Dermis microvascular lymphatic vessel endothelial cell (primary cell): ENCODE measurements around the gene OR8S1. TPM values are rescaled to one million over a fixed set of nuclear protein-coding genes. Genes with fewer than 3 reads are reported as not detected.
A peak's percentile ranks its signal among the peaks of the same experiment; 100 is the strongest.
"Not testable (repeated sequence)": the region's sequence is repeated elsewhere in the genome, so short reads cannot be mapped to it uniquely, and the experiment has no call there.

ENCODE experiments used
- DNase-seq, 2 donors: peaks; one replicate each; pipeline versions ENCODE4 v3.0.0 to v3.0.0-alpha.2; 2010; ENCODE audit warnings: low read depth in 2 of 2
- total RNA-seq: library from RNA; depleted of rRNA; stranded (reverse); fragments of >200 nt; gene quantifications from 2 replicates; pipeline ENCODE4 v1.2.1, GENCODE V29; 2014

The OR8S1 gene, protein sequence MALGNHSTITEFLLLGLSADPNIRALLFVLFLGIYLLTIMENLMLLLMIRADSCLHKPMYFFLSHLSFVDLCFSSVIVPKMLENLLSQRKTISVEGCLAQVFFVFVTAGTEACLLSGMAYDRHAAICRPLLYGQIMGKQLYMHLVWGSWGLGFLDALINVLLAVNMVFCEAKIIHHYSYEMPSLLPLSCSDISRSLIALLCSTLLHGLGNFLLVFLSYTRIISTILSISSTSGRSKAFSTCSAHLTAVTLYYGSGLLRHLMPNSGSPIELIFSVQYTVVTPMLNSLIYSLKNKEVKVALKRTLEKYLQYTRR
- not detected in 2 replicates for total RNA-seq

DNA sequence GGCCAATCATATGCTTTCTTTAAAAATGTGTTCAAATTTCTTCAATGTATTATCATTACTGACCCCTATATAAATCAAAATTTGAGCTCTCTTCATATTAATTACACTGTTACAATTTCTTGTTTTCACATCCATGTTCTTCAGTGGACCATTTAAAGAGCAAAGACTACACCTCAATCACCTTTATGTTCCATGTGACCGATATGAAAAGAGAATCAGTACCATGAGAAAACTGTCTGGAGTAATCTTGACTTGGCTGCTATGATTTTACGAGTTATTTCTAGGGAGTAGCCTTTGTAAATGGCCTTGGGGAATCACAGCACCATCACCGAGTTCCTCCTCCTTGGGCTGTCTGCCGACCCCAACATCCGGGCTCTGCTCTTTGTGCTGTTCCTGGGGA lies at the start of gene OR8S1:
Gene OR8S1 (plus strand): TSS at position 301 of the 400 bp plus-strand sequence. CDS start 0 bp downstream, at position 301.
- DNase-seq: no peak

DNA sequence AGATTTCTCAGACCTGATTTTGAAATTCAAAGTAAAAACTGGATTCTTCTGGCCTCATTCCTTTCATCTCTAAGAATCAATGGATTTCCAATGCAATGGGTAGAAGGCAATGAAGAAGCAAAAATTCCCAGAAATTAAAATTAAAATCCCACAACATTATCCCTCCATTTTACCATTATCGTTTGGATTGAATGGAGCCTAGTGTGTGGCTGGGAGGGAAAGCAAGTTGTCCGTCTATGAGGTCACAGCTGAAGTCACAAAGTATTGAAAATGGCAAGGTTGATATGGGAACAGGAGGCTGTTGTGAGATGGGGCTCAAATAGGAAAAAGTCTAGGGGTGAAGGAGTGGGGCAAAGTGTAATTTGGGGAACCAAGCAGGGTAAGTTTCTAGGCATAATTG lies 43.2 kb upstream of the OR8S1 start, which contains the start of gene C12orf54:
Gene C12orf54 (plus strand): TSS at position 301 of the 400 bp plus-strand sequence. CDS start 799 bp downstream, outside the sequence.
- DNase-seq: no peak

DNA sequence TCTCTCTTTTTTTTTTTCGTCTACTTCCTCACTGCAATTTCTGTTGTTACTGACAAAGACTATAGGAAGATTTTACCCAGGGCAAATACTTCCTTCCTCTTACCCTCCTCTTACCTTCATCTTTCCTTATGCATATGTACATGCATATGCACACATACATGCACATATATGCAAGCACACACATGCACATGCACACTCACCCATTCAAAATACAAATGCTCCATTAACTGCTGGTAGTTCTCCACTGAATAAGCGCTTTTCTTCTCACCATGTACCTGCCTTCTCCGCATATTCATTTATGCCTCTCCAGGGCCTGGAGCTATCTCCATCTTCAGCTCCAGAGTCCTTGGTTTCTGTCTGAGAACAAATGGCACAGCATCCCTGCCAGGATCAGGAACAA lies 42.5 kb upstream of the OR8S1 start:
- DNase-seq: no peak

DNA sequence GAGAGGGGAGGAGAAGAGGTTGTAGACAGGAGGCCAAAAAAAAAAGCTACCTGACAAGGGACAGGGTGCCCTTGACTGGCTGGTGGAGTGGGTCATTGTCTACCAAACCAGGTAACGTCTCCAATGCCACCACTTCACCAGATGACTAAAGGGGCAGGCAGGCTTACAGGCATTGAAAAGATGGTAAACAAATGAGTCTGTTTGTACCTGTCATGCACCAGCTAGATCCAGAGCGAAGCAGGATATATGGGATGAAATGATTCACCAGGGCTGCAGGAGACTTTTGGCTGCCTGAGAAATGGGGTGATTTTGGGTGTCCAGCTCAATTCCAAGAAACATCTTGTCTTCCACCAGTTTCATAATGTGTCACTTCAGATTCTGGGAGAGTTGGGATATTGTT lies 39.2 kb upstream of the OR8S1 start:
- no peak for DNase-seq

DNA sequence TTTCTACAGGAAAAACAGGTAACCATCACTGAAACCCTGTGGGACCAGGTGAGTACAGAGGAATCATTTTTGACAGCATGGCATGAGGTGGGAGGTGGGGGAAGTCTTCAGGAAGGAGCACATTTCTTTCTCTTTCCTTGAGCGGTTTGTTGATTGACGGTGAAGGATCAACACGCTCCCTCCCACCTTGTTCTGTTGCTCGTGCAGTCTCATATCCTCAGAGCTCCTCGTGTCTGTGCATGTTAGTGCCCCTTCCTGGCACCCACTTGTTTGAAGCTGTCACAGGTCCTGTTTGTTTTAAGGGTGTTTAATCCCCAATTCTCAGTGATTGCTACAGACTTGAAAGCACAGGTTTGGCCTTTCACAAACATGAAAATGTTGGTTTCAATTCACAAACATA lies 38.8 kb upstream of the OR8S1 start:
- no peak for DNase-seq

DNA sequence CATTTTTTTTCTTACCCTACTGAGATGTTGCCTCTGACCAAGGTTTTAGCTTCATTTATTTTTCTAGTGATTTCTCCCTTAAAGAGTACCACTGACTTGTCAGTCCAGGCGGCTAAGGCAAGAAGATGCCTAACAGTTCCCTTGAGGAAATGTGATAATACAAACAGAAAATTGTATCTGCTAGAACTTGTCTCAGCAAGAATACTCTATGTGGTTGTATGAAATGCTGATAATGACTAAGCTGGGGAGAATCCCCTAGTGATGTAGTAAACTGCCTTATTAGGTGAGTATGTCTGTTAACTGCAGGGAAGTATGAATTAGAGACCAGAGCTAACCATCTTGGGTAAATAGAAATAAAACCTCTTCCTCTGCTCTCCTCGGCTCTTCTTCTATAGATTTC lies 36.4 kb upstream of the OR8S1 start:
- DNase-seq: no peak

DNA sequence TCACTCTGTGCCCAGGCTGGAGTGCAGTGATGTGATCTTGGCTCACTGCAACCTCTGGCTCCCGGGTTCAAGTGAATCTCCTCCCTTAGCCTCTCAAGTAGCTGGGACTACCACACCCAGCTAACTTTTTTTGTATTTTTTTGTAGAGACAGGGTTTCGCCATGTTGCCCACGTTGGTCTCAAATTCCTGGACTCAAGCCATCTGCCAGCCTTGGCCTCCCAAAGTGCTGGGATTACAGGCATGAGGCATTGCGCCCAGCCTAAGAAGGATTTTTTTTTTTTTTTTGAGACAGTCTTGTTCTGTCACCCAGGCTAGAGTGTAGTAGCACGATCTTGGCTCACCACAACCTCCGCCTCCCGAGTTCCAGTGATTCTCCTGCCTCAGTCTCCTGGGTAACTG lies 36.0 kb upstream of the OR8S1 start:
- not testable (repeated sequence) for DNase-seq

DNA sequence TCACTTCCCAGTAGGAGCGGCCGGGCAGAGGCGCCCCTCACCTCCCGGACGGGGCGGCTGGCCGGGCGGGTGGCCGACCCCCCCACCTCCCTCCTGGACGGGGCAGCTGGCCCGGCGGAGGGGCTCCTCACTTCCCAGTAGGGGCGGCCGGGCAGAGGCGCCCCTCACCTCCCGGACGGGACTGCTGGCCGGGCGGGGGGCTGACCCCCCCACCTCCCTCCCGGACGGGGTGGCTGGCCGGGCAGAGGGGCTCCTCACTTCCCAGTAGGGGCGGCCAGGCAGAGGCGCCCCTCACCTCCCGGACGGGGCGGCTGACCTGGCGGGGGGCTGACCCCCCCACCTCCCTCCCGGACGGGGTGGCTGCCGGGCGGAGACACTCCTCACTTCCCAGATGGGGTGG lies 25.2 kb upstream of the OR8S1 start:
- not testable (repeated sequence) for DNase-seq

DNA sequence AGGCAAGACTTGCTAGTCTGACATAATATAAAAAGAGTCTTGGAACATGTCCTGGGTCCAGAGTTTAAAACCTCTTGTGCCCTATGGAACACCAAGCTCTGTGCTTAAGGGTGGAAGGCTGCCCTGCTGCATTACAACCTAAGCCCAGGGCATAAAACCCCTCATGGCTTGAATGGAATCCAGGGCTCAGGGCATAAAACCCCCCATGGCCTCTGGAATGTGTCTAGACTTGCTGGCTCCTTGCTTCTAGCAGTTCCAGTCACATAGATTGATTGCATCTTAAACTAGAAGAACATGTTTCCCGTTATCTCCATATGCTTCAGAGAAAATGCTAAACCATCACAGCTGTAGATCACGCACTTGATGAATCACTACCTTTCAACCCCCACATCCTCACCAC lies 18.6 kb upstream of the OR8S1 start:
- not testable (repeated sequence) for DNase-seq

DNA sequence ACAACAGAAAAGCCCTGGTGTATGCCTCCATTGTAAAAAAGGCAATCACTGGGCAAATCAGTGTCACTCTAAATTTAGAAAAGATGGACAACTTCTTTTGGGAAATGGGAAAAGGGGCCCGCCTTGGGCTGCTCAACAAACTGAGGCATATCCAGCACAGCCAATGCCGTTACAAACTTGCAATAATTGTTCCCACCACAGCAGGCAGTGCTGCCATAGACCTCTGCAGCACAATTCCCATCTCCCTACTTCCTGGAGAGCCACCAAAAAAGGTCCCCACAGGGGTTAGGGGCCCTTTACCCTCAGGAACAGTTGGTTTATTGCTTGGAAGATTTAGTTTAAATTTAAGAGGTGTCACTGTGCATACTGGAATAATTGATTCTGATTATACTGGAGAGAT lies 16.4 kb upstream of the OR8S1 start:
- DNase-seq: no peak

DNA sequence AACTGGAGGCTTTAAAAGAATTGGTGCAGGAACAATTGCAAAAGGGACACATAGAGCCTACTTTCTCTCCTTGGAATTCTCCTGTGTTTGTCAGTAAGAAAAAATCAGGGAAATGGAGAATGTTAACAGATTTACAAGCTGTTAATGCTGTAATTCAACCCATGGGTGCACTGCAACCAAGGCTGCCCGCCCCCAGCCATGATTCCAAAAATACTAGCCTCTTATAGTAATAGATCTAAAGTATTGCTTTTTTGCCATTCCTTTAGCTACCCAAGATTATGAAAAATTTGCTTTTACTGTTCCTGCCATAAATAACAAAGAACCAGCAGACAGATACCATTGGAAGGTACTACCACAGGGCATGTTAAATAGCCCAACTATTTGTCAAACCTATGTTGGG lies 15.3 kb upstream of the OR8S1 start:
- DNase-seq: no peak

DNA sequence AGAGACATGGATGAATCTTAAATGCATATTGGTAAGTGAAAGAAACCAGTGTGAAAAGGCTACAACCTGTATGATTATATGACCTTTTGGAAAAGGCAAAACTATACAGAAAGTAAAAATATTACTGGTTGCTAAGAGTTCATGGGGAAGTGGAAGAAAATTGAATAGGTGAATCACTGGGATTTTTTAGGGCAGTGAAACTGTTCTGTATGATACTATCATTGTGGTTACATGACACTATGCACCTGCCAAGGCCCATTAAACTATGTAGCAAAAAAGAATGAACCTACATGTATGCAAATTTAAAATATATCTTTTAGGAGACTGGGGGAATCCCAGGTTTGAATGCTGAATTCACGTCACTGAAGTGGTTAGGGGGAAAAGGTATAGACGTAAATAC lies 12.6 kb upstream of the OR8S1 start:
- DNase-seq: no peak

DNA sequence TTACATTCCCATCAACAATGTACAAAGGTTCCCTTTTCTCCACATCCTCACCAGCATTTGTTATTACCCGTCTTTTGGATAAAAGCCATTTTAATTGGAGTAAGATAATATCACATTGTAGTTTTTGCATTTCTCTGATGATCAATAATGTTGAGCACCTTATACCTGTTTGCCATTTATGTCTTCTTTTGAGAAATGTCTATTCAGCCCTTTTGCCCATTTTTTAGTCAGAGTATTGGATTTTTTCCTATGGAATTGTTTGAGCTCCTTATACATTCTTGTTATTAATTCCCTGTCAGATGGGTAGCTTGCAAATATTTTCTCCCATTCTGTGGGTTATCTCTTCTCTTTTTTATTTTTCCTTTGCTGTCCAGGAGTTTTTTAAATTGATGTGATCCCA lies 10.7 kb upstream of the OR8S1 start:
- DNase-seq: no peak

DNA sequence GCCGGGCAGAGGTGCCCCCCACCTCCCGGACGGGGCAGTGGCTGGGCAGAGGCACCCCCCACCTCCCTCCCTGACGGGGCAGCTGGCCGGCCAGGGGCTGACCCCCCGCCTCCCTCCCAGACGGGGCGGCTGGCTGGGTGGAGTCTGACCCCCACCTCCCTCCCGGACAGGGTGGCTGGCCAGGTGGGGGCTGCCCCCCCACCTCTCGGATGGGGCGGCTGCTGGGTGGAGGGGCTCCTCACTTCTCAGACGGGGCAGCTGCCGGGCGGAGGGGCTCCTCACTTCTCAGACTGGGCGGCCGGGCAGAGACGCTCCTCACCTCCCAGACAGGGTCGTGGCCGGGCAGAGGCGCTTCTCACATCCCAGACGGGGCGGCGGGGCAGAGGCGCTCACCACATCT lies 5.1 kb upstream of the OR8S1 start:
- not testable (repeated sequence) for DNase-seq

DNA sequence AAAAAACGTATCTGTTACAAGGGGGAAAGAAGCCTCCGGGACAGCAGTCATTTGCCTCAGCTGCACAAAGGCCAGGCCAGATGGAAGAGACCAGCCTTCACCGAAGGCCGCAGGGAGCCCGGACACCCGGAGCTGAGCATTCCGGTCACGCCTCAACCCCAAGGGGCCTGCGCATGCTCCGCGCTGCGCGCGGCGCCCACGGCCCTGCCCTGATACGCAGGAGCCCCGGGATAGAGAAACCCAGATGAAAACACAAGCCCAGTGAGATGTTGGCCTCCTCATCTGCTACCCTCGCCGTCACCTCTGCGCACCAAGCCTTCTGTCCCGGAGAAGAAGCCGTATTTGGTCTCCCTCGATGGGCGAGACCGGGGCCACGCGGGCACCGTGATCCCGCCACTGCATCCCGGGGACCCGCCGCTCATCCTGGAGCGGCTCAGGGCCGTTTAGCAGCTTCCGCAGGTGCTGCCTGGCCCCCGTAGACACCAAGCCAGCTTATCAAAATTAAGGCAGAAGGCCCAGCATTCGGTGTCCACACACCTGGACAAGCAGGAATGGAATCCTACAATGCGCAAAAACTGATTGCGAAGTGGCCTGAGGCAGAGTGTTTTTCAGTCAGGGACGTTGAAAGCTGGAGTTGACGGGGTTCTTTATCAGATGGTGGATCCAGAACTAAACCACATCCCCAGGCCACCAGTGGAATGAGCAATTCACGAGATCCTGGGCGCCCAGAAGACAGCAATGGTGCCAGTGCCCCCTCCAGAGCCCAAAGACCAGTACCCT lies 2.6 kb downstream of the OR8S1 start:
- no peak for DNase-seq

DNA sequence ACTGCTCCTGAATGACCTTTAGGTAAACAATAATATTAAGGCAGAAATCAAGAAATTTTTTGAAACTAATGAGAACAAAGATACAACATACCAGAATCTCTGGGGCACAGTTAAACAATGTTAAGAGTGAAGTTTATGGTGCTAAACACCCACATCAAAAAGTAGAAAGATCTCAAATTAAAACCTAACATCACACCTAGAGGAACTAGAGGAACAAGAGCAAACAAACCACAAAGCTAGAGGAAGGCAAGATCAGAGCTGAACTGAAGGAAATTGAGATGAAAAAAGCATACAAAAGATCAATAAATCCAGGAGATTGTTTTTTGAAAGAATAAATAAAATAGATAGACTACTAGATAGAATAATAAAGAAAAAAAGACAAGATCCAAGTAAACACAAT lies 7.2 kb downstream of the OR8S1 start:
- no peak for DNase-seq

DNA sequence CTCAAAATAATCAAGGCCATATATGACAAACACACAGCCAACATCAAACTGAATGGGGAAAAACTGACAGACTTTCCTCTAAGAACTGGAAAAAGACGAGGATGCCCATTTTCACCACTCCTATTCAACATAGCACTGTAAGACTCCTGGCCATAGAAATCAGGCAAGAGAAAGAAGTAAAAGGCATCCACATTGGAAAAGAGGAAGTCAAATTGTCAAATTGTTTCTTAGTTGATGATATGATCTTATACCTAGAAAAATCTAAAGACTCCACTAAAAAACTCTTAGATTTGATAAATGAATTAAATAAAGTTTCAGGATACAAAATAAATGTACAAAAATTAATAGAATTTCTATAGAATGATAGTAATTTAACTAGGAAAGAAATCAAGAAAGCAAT lies 11.2 kb downstream of the OR8S1 start:
- DNase-seq: no peak

DNA sequence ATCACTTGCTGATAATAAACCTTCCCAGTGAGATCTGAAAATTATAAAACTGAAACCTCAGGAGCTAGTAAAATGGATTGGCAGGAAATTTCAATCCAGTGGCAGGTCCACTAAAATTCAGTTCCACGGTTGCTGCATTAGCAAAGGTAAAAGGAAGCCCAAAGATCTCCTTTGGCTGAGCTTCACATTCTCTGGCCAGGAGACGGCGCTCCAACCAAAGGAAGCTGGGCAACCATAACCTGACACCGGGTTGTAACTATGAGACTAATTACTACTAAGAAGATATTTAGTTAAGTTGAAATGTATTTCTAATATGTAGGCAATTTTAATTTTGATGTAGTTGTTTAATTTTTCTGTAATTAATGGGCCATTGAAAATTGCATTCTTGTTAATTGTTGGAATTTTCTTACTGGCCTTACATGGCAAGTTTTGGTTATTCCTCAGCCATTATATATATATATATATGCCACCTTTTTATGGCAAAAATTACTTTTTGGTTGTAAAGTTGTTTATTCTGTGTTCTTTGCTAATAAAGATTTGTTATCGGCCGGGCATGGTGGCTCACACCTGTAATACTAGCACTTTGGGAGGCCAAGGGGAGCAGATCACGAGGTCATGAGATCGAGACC lies 17.0 kb downstream of the OR8S1 start:
- DNase-seq: peak; percentile 3 to 39

DNA sequence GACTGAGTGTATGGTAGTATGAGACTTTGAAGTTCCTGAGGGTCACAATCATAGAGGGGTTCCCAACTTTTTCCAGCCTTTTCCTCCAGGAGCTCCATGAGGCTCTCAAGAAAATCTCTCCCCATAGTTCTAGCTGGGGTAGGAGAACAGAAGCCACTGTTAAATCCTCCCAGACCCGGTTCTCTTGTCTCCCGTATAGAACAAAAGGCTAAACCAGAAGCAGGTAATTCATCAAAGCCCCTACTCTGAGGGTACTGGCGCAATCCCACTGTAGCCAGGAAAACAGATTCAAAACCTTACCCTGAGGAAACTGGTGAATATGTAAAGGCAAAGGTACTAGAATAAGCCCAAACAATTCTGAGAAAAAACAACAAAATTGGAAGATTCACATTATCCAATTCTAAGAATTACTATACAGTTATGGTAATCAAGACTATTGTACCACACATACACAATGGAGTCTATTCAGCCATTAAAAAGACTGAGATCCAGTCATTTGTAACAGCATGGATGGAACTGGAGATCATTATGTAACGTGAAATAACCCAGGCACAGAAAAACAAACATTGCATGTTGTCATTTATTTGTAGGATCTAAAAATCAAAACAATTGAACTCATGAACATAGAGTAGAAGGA lies 20.5 kb downstream of the OR8S1 start:
- DNase-seq: no peak

DNA sequence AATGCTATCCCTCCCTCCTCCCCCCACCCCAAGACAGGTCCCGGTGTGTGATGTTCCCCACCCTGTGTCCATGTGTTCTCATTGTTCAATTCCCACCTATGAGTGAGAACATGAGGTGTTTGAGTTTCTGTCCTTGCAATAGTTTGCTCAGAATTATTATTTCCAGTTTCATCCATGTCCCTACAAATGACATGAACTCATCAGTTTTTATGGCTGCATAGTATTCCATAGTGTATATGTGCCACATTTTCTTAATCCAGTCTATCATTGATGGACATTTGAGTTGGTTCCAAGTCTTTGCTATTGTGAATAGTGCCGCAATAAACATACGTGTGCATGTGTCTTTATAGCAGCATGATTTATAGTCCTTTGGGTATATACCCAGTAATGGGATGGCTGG lies 21.6 kb downstream of the OR8S1 start:
- not testable (repeated sequence) for DNase-seq

DNA sequence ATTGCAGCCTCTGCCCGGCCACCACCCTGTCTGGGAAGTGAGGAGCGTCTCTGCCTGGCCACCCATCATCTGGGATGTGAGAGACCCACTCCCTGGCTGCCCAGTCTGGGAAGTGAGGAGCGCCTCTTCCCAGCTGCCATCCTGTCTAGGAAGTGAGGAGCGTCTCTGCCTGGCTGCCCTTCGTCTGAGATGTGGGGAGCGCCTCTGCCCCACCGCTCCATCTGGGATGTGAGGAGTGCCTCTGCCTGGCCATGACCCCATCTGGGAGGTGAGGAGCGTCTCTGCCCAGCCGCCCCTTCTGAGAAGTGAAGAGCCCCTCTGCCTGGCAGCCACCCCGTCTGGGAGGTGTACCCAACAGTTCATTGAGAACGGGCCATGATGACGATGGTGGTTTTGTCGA lies 26.2 kb downstream of the OR8S1 start:
- DNase-seq: not testable (repeated sequence)
